Activated T-helper 17 cell treated with anti-CD3 and anti-CD28 coated beads, Interleukin-2, amount 50 U/mL, for 72 hours (primary cell): ENCODE measurements around the gene PRF1. TPM values are rescaled to one million over a fixed set of nuclear protein-coding genes. Genes with fewer than 3 reads are reported as not detected.
"Not testable (repeated sequence)": the region's sequence is repeated elsewhere in the genome, so short reads cannot be mapped to it uniquely, and the experiment has no call there.

Source experiments
- ATAC-seq: fragments of 150-1000 bp; cut with Tn5 transposase; replicated peaks from 2 replicates; pipeline ENCODE4 v1.10.0; 2021; ENCODE audit warnings: mild to moderate bottlenecking, moderate library complexity
- H3K27ac Mint-ChIP-seq: one replicate; pipeline ENCODE4 v1.8.0; 2022; ENCODE audit warnings: mixed read lengths
- H3K27me3 Mint-ChIP-seq: one replicate; pipeline ENCODE4 v1.8.0; 2022; ENCODE audit warnings: mixed read lengths
- H3K36me3 Mint-ChIP-seq: one replicate; pipeline ENCODE4 v1.8.0; 2022; ENCODE audit warnings: low read depth, mild to moderate bottlenecking, mixed read lengths
- H3K4me1 Mint-ChIP-seq: one replicate; pipeline ENCODE4 v1.8.0; 2022; ENCODE audit warnings: mixed read lengths
- H3K4me3 Mint-ChIP-seq: one replicate; pipeline ENCODE4 v1.8.0; 2022; ENCODE audit warnings: mild to moderate bottlenecking, mixed read lengths
- H3K9me3 Mint-ChIP-seq: one replicate; pipeline ENCODE4 v1.8.0; 2022; ENCODE audit warnings: mixed read lengths
- total RNA-seq, 2 donors: library from RNA; stranded (reverse); gene quantifications; one replicate each; pipeline ENCODE4 v1.2.3, GENCODE V29; 2022

PRF1 gene
- 10 to 100 TPM; 22.5 to 28.5 TPM for total RNA-seq

DNA sequence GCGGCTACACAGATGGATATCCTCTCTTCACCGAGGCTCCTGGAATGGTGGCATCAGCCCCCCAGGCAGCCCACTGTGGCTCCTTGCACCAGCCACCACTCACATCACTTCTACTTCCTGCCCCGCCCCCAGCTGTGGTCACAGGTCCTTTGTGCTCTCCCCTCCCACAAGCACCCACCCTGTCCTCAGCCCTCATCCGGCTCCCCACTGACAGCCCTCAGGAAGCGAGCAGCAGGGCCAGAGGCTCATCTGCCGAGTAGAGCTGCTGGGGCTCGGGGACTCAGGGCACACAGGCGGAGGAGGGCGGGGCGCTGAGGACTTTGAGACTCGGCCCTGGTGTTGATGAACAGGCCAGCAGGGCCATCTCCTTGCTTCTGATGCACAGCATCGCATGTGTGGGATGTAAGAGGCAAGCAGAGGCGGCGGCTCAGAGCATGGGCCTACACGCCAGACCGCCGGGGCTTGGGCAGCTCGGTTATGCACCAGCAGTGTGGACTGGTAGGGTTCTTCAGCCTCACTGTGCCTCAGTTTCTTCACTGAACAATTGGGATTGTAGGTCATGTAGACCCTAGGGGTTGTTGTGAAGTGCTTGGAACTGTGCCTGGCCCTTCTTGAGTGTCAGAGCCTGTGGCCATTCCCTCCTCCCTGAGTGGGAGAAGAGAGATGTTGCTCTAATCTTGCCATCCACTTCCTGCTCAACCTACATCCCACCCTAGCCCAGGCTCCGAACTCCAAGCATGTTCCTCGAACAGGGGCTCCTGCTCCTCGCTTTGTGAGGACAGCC is at the start of gene PRF1:
Gene PRF1, minus strand, starts transcription at position 77 of the 784 bp plus-strand sequence. CDS start 1,839 bp downstream, outside the sequence.
- Mint-ChIP-seq H3K9me3 (no peaks in the 10 kb centered on the region), H3K4me1 (peaks cover 6% of the 10 kb centered on the region)

DNA sequence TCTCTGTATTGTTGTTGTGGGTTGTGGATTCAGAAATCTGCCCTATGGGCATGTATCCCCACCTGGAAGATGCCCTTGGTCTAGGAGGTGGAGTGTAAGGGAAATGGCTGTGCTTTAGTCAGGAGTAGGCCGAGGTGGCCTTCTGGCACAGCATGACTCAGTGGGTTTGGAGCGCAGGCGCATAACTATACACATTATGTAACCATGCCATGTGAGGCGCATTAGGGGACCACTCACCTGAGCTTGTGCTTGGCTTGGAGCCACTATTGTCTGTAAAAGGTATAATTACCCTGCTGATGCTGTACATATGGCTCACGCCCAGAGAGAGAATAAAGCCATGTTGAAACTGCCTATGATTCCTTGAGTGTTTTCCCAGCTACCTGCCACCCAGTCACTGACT is 49.1 kb upstream of the PRF1 start:
- no peak for ATAC-seq
- Mint-ChIP-seq H3K4me3 (no peak overlapping the region), H3K27ac (no peak overlapping the region), H3K27me3 (peaks cover 3% of the 10 kb centered on the region), H3K4me1 (peaks cover 7% of the 10 kb centered on the region), H3K9me3 (peaks cover 18% of the 10 kb centered on the region), H3K36me3 (no peaks in the 10 kb centered on the region)

More for the DNA sequence above, at the start of gene PRF1:
- Mint-ChIP-seq H3K4me3 (peak within 1 kb of the TSS; percentile 95), H3K27ac (peak within 1 kb of the TSS; percentile 96), H3K36me3 (peaks cover 21% of the 10 kb centered on the region), H3K27me3 (no peaks in the 10 kb centered on the region)
- peak; percentile 93 for ATAC-seq

DNA sequence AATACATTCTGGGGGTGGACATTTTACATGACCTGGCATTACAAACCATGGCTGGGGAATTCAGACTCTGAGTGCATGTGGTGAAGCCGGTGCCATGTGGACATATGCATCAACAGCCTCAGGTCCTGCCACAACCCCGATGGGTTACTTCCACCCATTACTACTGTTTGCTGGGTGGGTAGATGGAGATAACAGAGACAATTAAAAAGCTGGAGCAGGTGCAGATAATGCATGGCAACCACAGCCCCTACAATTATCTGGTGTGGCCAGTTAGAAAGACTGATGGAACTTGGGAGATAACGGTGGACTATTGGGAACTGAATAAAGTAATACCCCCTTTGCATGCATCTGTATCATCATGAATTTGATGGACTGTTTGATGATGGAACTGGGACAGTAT is 48.2 kb upstream of the PRF1 start:
- Mint-ChIP-seq H3K4me1 (no peaks in the 10 kb centered on the region), H3K36me3 (no peaks in the 10 kb centered on the region), H3K27me3 (peaks cover 6% of the 10 kb centered on the region), H3K4me3 (no peak overlapping the region), H3K9me3 (peaks cover 18% of the 10 kb centered on the region), H3K27ac (no peak overlapping the region)
- no peak for ATAC-seq

DNA sequence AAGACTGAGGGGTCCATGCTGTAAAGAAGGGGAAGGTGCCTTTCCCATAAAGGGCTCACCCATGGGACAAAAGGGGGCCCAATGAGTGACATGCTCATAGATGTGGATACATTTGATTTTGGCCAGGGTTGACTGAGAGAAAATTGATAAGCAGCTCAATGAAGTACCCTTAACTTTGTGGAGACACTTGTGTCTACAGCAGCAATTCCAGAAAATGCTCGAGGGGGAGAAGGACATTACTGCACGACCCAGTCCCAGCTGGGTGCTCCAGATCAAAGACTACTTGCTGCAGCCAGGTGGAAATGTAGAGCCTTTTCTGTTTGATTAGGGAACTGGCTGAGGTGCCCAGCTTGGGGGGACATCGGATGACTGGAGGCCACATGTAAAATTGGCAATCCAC is 47.6 kb upstream of the PRF1 start:
- Mint-ChIP-seq H3K27ac (no peak overlapping the region), H3K9me3 (peaks cover 18% of the 10 kb centered on the region), H3K4me3 (no peak overlapping the region), H3K4me1 (no peaks in the 10 kb centered on the region), H3K36me3 (no peaks in the 10 kb centered on the region), H3K27me3 (peaks cover 6% of the 10 kb centered on the region)
- ATAC-seq = no peak

DNA sequence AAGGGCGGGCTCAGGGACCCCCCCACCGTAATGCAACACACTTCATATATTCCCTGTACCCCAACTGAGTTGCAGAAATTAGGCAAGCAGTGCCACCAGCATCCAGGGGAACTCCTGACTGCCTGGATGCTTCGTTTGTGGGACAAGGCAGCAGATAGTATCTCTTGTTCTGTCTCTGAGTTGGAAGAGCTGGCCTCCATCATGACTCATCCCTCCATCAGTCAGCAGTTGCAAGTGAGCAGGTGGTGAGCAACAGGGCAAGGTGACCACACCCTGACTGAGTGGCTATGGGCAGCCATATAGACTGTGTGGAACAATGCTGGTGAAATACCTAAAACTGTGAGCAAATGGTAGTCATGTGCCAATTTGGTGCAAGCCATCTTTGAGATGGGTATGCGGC is 47.0 kb upstream of the PRF1 start:
- Mint-ChIP-seq H3K27me3 (peaks cover 6% of the 10 kb centered on the region), H3K36me3 (no peaks in the 10 kb centered on the region), H3K4me1 (no peaks in the 10 kb centered on the region), H3K9me3 (peaks cover 18% of the 10 kb centered on the region), H3K4me3 (no peak overlapping the region), H3K27ac (no peak overlapping the region)
- ATAC-seq = peak; percentile 96

DNA sequence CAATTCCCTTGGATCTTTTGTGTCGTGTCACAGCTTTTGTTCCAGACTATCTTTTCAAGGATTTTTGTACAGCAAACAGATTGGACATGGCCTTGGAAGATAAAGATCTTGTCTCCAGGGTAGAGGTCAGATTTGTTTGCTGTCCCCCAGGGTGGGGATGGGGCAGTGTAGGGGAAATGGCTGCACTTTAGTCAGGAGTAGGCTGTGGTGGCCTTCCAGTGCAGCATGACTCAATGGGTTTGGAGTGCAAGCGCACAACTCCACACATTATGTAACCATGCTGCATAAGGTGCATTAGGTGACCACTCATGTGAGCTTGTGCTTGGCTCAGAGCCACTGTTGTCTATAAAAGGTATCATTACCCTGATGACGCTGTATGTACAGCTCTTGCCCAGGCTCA is 45.9 kb upstream of the PRF1 start:
- no peak for ATAC-seq
- H3K9me3 Mint-ChIP-seq = peaks cover 18% of the 10 kb centered on the region
- no peaks in the 10 kb centered on the region for H3K36me3 Mint-ChIP-seq
- no peaks in the 10 kb centered on the region for H3K4me1 Mint-ChIP-seq
- H3K27me3 Mint-ChIP-seq = peaks cover 12% of the 10 kb centered on the region
- no peak overlapping the region for H3K27ac Mint-ChIP-seq
- no peak overlapping the region for H3K4me3 Mint-ChIP-seq

DNA sequence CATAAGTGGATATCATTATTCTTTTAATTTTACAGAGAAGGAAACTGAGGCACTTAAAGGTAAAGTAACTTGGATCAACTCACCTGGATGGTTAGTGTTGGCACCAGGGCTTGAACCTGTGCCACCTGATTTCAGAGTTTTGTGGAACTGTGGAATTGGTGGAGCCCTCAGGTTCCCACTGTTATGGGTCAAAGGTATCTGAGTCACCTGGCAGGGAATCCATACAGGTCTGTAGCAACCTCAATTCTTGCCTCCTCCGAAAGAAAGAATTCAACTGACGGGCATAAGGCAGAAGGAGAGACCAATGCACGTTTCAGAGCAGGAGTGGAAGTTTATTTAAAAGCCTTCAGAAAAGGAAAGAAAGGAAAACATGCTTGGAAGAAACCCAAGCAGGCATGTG is 44.5 kb upstream of the PRF1 start:
- H3K9me3 Mint-ChIP-seq = peaks cover 18% of the 10 kb centered on the region
- no peaks in the 10 kb centered on the region for H3K36me3 Mint-ChIP-seq
- H3K27ac Mint-ChIP-seq = no peak overlapping the region
- no peaks in the 10 kb centered on the region for H3K4me1 Mint-ChIP-seq
- no peak overlapping the region for H3K4me3 Mint-ChIP-seq
- ATAC-seq = no peak
- peaks cover 15% of the 10 kb centered on the region for H3K27me3 Mint-ChIP-seq

DNA sequence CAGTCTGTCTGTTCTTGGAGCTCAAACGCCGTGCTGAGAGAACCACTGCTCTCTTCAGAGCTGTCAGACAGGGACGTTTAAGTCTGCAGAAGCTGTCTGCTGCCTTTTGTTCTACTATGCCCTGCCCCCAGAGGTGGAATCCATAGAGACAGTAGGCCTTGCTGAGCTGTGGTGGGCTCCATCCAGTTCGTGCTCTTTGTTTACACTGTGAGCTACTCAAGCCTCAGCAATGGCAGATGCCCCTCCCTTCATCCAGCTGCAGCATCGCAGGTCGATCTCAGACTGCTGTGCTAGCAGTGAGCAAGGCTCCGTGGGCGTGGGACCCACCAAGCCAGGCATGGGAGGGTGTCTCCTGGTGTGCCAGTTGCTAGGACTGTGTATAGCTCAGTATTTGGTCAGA is 42.4 kb upstream of the PRF1 start:
- Mint-ChIP-seq H3K9me3 (peaks cover 11% of the 10 kb centered on the region), H3K27me3 (peaks cover 15% of the 10 kb centered on the region)
- ATAC-seq, H3K36me3 Mint-ChIP-seq, H3K4me1 Mint-ChIP-seq, H3K27ac Mint-ChIP-seq, H3K4me3 Mint-ChIP-seq: not testable (repeated sequence)

DNA sequence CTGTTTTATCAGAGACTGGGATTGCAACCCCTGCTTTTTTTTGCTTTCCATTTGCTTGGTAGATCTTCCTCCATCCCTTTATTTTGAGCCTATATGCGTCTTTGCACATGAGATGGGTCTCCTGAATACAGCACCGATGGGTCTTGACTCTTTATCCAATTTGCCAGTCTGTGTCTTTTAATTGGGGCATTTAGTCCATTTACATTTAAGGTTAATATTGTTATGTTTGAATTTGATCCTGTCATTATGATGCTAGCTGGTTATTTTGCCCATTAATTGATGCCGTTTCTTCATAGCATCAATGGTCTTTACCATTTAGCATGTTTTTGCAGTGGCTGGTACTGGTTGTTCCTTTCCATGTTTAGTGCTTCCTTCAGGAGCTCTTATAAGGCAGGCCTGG is 40.7 kb upstream of the PRF1 start:
- not testable (repeated sequence) for H3K9me3 Mint-ChIP-seq, ATAC-seq, H3K36me3 Mint-ChIP-seq, H3K27ac Mint-ChIP-seq, H3K4me3 Mint-ChIP-seq, H3K4me1 Mint-ChIP-seq
- peaks cover 15% of the 10 kb centered on the region for H3K27me3 Mint-ChIP-seq

DNA sequence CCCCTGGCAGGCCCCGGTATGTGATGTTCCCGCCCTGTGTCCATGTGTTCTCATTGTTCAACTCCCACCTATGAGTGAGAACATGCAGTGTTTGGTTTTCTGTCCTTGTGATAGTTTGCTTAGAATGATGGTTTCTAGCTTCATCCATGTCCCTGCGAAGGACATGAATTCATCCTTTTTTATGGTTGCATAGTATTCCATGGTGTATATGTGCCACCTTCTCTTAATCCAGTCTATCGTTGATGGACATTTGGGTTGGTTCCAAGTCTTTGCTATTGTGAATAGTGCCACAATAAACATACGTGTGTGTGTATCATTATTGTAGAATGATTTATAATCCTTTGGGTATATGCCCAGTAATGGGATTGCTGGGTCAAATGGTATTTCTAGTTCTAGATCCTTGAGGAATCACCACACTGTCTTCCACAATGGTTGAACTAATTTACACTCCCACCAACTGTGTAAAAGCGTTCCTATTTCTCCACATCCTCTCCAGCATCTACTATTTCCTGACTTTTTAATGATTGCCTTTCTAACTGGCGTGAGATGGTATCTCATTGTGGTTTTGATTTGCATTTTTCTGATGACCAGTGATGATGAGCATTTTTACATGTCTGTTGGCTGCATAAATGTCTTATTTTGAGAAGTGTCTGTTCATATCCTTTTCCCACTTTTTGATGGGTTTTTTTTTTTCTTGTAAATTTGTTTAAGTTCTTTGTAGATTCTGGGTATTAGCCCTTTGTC is 37.3 kb upstream of the PRF1 start:
- ATAC-seq, H3K9me3 Mint-ChIP-seq, H3K27me3 Mint-ChIP-seq, H3K27ac Mint-ChIP-seq, H3K36me3 Mint-ChIP-seq, H3K4me1 Mint-ChIP-seq, H3K4me3 Mint-ChIP-seq: not testable (repeated sequence)

DNA sequence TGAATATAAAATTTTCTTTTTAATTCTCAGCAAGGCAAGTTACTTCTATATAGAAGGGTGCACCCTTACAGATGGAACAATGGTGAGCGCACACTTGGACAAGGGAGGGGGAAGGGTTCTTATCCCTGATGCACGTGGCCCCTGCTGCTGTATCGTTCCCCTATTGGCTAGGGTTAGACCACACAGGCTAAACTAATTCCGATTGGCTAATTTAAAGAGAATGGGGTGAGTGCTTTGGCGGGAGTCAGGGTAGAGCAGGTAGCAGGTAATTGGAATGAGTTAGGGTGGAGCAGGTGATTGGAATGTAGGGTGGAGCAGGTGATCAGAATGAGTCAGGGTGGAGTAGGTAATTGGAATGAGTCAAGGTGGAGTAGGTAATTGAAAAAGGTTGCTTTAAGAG is 32.0 kb upstream of the PRF1 start:
- H3K27ac Mint-ChIP-seq, ATAC-seq, H3K4me3 Mint-ChIP-seq, H3K36me3 Mint-ChIP-seq, H3K9me3 Mint-ChIP-seq, H3K4me1 Mint-ChIP-seq: not testable (repeated sequence)
- H3K27me3 Mint-ChIP-seq = peaks cover 13% of the 10 kb centered on the region

DNA sequence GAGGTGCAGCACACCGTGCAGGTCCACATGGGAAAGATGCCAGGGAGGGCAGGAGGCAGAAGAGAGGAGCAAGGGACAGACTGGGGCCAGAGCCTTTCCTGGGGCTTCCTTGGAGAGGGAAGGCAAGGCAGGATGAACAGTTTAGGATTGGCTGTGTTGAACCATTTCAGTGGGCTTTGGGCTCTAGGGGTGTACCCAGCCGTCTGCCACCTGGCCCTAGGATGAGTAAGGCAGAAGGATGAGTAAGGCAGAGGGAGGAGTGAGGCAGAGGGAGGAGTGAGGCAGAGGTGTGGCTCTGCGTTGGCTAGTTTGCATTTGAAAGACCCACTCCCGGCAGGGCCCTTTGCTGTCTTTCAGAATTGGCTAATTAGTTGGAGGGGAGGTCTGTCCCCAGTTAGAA is 31.5 kb upstream of the PRF1 start:
- no peaks in the 10 kb centered on the region for H3K36me3 Mint-ChIP-seq
- H3K27ac Mint-ChIP-seq = no peak overlapping the region
- ATAC-seq = peak; percentile 65
- no peaks in the 10 kb centered on the region for H3K9me3 Mint-ChIP-seq
- H3K4me1 Mint-ChIP-seq = no peaks in the 10 kb centered on the region
- peaks cover 13% of the 10 kb centered on the region for H3K27me3 Mint-ChIP-seq
- H3K4me3 Mint-ChIP-seq = no peak overlapping the region

DNA sequence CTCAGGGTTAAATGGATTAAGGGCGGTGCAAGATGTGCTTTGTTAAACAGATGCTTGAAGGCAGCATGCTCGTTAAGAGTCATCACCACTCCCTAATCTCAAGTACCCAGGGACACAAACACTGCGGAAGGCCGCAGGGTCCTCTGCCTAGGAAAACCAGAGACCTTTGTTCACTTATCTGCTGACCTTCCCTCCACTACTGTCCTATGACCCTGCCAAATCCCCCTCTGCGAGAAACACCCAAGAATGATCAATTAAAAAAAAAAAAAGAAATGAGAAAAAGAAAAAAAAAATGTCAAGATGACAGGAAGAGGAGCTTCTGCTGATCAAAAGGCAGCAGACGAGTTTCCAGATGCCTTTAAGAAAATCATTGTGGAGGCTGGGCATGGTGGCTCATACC is 29.2 kb upstream of the PRF1 start:
- H3K36me3 Mint-ChIP-seq, H3K4me1 Mint-ChIP-seq, H3K4me3 Mint-ChIP-seq, H3K9me3 Mint-ChIP-seq, ATAC-seq, H3K27ac Mint-ChIP-seq: not testable (repeated sequence)
- peaks cover 16% of the 10 kb centered on the region for H3K27me3 Mint-ChIP-seq

DNA sequence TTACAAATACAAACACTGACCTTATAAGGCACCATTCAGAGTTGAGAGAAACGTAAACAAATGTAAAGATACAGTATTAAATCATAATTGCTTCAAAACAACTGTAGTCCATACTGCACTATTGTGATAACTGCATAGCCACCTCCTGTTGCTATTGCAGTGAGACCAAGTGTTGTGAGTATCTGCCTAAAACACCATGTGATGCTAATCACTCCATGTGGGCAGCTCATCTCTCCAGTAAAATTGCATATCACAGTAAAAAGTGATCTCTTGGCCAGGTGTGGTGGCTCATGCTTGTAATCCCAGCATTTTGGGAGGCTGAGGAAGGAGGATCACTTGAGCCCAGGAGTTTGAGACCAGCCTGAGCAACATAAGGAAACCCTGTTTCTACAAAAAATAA is 26.8 kb upstream of the PRF1 start:
- H3K9me3 Mint-ChIP-seq = peaks cover 3% of the 10 kb centered on the region
- peaks cover 20% of the 10 kb centered on the region for H3K27me3 Mint-ChIP-seq
- ATAC-seq = no peak
- H3K4me1 Mint-ChIP-seq = no peaks in the 10 kb centered on the region
- no peaks in the 10 kb centered on the region for H3K36me3 Mint-ChIP-seq
- no peak overlapping the region for H3K27ac Mint-ChIP-seq
- no peak overlapping the region for H3K4me3 Mint-ChIP-seq

DNA sequence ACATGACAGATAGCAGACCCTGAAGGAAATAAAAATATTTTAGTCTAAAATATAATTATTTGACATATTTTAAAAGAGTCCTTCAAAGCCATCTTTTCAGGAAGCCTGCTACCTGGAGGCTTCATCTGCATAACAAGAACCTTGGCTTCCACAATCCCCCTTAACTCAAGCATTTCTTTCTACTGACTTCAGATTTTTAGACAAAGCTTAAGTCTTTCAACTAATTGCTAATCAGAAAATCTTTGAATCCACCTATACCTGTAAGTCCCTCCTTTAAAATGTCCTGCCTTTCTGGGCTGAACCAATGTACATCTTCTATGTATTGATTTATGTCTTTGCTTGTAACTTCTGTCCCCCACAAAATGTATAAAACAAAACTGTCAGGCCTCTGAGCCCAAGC is 23.5 kb upstream of the PRF1 start:
- H3K4me1 Mint-ChIP-seq = no peaks in the 10 kb centered on the region
- no peak overlapping the region for H3K4me3 Mint-ChIP-seq
- H3K27ac Mint-ChIP-seq = no peak overlapping the region
- peaks cover 10% of the 10 kb centered on the region for H3K27me3 Mint-ChIP-seq
- H3K9me3 Mint-ChIP-seq = peaks cover 3% of the 10 kb centered on the region
- H3K36me3 Mint-ChIP-seq = no peaks in the 10 kb centered on the region
- ATAC-seq = no peak
